SKM-1 treated with dmso at 0.1 percent for 144 hours (cell line): ENCODE results near the gene ERC2.

Source experiments
- DNase-seq: peaks from one replicate; lab custom pipeline; 2025; ENCODE audit not compliant: unreplicated experiment; lab: John Stamatoyannopoulos, UW

ERC2 gene

DNA sequence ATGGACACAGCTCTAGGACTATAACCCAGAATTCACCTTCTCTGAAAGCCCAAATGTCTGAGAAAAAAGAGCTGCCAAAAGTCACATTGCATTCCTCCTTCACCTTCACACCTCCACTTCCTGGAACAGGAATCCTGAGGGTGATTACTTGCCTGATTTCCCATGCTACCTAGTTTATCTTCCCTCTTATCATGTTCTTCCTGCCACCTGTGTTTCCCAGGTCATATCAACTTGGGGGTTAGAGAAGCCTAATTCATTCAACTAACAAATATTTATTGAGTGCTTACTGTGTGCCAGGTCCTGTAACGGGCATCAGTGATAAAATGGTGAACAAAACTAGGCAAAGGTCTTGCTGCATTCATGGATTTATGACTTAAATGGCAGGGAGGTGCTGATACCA, 701.5 kb downstream of the ERC2 start:
- no peak for DNase-seq

DNA sequence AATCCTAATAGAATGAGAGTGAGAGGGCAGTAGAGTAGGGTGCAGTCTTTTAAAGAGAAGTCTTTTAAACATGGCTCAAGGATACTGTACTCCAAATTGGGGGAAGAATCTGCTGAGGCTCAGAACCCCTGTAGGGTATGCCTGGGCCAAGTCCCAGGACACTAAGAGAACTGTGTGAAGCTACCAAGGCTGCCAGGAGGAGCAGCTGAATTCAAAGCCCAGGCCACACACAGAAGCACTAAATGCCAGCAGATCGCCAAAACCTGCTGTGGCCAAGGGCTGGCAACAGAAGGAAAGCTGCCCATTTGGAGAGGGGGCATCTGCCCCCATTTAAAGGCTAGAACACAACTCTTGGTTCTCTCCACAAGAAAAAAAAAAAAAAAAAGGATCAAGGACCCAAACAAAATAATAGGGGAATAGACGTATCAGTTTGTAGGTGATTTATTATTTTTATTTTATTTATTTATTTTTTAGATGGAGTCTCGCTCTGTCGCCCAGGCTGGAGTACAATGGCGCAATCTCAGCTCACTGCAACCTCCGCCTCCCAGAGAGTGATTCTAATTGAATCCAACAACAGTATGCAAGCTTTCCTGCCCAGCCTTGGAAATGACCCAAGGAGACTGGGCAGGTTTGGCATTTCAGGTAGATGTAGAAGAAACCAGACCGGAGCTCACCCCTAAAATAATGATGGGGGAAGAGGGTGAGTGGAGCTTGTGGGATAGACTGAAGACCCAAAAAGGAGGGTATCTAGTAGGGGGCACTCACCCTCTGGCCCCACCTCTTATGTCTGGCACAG, 702.2 kb downstream of the ERC2 start:
- DNase-seq: no peak

- no peak for DNase-seq
Measured at GRCh38 chr3:55765398-55765797, 702.9 kb downstream of the ERC2 start.

GRCh38 chr3:55756976-55757375, 711.3 kb downstream of the ERC2 start:
- no peak for DNase-seq

DNA sequence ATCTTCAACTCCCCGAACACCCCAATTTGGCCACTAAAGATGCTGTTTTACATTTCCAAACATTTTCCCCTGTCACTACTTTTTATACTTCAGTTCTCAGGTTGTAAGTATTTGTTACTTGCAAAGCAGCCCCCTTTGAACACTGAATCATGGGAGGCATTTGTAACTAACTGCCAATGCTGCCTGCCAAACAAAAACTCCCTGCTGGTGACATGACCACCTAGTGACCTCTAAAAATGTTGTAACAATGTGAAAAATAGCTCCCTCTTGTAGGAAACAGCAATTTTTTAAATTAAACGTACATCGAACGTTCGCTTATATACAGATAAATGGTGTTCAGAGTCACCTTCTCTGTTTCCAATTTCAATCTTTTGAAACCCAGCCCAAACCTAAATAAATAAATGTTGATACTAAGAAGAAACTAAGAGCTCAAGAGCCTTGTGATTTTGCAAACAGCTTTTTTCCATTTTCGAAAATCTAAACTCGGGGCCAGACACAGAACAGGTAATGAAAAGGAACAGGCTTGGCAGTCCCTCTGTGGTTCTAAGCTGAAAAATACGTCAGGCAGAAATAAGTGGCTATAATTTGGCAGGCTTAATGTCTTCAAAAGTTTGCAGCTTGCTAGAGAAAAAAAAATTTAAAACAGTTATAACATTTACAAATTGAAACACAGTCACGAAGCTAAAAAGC, 712.6 kb downstream of the ERC2 start:
- no peak for DNase-seq

GRCh38 chr3:55752911-55753310, 715.4 kb downstream of the ERC2 start:
- DNase-seq: no peak

GRCh38 chr3:55751730-55752129, 716.5 kb downstream of the ERC2 start:
- DNase-seq: no peak

GRCh38 chr3:55750525-55750924, 717.7 kb downstream of the ERC2 start:
- no peak for DNase-seq

DNA sequence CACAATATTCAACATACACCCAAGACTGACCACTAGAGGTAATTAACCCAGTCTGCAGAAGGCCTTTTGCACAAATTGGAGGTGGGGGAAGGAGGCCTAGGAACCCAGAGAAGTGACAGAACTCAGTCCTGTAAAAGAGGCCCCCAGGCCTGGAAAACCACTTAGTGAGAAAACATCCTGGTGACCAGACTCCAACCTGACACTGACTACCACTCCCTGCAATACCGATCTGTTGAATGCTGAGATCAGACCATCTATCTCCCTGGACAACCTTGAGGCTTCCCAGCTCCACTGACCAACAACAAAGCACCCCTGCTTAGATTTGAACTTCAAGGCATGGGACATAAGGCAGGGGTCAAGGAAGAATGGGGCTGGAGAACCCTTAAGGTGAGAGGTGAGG, 719.2 kb downstream of the ERC2 start:
- DNase-seq: no peak

- DNase-seq: peak; percentile 10
Measured at GRCh38 chr3:55746808-55747413, 721.4 kb downstream of the ERC2 start.

DNA sequence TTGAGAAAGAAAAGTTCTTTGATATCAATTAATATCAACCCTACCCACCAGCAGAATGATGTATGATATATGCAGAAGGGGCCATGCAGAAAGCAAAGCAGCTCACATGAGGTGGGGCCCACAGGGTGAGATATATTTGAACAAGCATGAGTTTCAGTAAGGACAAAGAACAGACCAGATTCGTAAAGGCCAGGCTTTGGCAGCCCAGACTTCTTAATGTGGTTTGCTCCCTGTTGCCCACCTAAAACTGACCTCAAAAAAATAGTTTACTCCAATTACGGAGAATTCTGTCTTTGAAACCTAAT, 725.5 kb downstream of the ERC2 start:
- no peak for DNase-seq

GRCh38 chr3:55742022-55742831, 726.0 kb downstream of the ERC2 start:
- DNase-seq: no peak

DNA sequence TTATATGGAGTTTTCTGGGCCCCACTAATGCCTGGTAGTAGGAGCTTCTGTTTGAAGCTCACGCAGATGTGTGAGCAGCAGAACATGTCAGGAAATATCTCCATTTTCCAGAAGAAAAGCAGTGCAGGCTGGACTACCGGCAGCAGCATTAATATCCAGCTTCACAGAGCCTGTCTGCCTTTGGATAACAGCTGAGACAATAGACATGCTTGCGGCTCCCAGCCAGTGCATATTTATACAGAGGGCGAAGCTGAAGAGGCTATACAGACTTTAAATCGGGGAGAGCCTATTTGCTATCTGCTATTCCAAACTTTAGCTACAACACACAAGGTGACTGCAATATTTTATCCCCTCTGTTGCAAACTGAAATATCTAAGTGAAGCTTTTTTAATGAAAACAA, 731.1 kb downstream of the ERC2 start:
- no peak for DNase-seq

DNA sequence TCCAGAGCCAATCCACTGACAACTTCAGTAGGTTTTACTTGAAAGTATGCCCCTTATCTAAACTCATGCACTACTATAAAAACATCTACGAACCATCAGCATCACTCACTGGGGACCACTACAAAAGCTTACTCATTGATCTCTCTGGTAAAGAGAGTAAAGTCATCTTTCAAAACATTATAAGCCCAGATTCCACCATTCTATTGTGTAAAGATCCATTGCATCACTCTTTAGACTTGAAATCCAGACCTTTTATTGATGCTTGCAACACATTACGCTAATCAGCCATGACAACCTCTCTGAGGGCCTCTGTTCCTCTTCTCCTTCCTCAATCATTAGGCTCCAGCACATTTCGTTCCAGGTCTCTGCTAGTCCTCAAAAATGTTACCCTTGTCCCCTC, 732.3 kb downstream of the ERC2 start:
- DNase-seq: peak; percentile 87

GRCh38 chr3:55731741-55732140, 736.5 kb downstream of the ERC2 start:
- no peak for DNase-seq

DNA sequence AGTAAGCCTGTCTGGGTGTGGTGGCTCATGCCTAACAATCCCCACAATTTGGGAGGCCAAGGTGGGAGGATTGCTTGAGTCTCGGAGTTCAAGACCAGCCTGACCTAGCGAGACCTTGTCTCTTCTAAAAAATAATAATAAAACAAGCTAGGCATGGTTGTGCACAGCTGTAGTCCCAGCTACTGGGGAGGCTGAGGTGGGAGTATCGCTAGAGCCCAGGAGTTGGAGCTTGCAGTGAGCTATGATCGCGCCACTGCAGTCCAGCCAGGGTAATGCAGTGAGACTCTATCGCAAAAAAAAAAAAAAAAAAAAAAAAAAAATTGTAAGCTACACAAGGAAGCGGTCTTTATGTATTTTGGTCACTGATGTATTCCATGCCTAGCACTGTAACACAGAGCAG, 738.7 kb downstream of the ERC2 start:
- no peak for DNase-seq

- DNase-seq: no peak
Measured at GRCh38 chr3:55728461-55729100, 739.7 kb downstream of the ERC2 start.

- DNase-seq: no peak
Measured at GRCh38 chr3:55726501-55726775, 741.8 kb downstream of the ERC2 start.

DNA sequence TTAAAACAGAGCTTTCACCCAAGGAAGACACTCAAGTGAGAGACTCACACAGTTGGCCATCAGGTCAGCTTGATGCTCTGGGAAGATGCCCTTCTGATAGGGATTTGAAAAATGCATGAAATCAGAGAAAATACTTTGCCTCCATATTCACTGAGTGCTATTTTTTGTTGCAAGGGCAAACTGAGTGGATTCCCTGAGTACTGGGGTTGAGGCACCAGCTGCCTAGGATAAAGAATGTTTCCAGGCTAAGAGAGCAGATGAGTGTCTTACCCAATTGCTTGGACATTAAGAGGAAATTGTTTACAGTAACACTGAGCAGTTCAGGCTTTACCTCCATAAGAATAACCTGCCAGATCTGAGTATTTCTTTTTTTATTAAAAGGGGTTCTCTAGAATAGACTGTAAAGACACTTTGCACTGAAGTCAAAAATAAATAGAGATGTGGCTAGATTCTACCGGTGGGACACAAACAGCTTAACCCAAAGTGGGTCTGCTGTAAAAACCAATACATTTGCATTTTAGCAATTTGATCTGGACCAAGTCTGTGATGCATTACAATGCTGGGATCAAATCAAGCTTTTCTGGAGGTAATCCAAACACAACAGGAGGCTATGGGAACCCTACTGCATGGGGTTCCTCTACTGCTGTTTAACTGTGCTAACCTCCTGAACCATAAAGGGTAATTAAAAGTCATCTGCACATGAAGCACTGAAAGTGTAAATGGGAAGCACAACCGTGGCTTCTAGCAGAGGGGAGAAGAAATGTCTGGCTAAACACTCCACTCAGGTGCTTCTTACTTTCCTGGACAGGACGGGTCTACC, 742.4 kb downstream of the ERC2 start:
- DNase-seq: no peak

- DNase-seq: no peak
Measured at GRCh38 chr3:55724821-55725220, 743.4 kb downstream of the ERC2 start.

GRCh38 chr3:55724407-55724784, 743.9 kb downstream of the ERC2 start:
- no peak for DNase-seq
